ENCODE measurements around the gene MRTFB.

DNA sequence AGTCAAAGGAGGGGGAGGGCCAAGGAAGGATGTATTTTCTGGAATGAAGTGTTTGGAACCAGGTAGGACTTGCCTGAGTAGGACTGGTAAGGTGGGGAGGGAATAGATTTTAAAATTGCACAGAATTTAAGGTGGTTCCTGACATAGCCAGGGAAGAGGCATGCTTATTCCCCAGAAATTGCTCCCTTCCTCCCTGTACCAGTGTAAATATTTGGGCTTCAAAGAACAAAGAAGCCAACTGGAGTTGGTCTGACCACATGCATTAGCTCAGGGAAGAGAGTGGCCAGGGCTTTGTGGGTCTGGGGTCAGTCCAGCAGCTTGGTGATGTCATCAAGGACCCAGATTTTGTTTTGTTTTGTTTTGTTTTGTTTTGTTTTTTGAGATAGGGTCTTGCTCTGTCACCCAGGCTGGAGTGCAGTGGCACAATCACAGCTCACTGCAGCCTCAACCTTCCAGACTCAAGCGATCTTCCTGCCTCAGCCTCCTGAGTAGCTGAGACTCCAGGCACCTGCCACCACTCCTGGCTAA, 9.3 kb upstream of the MRTFB start:
- TF ChIP-seq RARB (CRISPR knock-in tag; IDR thresholded peaks at IDR 0.05) (no peak), ZFP3 (CRISPR knock-in tag; IDR thresholded peaks at IDR 0.05) (no peak), PPARA (CRISPR knock-in tag; IDR thresholded peaks at IDR 0.05; ENCODE audit: borderline replicate concordance) (no peak), ISL1 (CRISPR knock-in tag; IDR thresholded peaks at IDR 0.05) (no peak), TCF4 (CRISPR knock-in tag; IDR thresholded peaks at IDR 0.05; ENCODE audit: borderline replicate concordance) (no peak), TOX (CRISPR knock-in tag; IDR thresholded peaks at IDR 0.05; ENCODE audit: borderline replicate concordance) (no peak), ZNF565 (CRISPR knock-in tag; conservative IDR thresholded peaks at IDR 0.05; ENCODE audit: low read depth) (no peak), OSR1 (CRISPR knock-in tag; IDR thresholded peaks at IDR 0.05) (no peak), ZNF8 (CRISPR knock-in tag; IDR thresholded peaks at IDR 0.05) (no peak), CSDC2 (CRISPR knock-in tag; IDR thresholded peaks at IDR 0.05) (no peak)
- TF ChIP-seq, protein P1, sequence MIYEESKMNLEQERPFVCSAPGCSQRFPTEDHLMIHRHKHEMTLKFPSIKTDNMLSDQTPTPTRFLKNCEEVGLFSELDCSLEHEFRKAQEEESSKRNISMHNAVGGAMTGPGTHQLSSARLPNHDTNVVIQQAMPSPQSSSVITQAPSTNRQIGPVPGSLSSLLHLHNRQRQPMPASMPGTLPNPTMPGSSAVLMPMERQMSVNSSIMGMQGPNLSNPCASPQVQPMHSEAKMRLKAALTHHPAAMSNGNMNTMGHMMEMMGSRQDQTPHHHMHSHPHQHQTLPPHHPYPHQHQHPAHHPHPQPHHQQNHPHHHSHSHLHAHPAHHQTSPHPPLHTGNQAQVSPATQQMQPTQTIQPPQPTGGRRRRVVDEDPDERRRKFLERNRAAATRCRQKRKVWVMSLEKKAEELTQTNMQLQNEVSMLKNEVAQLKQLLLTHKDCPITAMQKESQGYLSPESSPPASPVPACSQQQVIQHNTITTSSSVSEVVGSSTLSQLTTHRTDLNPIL (CRISPR knock-in tag; IDR thresholded peaks at IDR 0.05; ENCODE audit: low read depth) = no peak
